Activated naive CD4-positive, alpha-beta T cell treated with Interleukin-2 at 50 U/mL for 16 hours (primary cell): ENCODE measurements around the gene ANAPC15.
A peak's percentile ranks its signal among the peaks of the same experiment; 100 is the strongest.
"Not testable (repeated sequence)": the region's sequence is repeated elsewhere in the genome, so short reads cannot be mapped to it uniquely, and the experiment has no call there.

Experiments
- DNase-seq: peaks from one replicate; pipeline ENCODE4 v3.0.0-alpha.2; 2020

Gene ANAPC15

GRCh38 chr11:72112143-72112977 is at the start of gene ANAPC15:
Gene ANAPC15, minus strand, starts transcription at chr11:72112695. Its CDS starts 1,419 bp downstream, at chr11:72111276.
- DNase-seq, result peak; percentile 99

- no peak for DNase-seq
Observed at GRCh38 chr11:72160319-72160718, 47.8 kb upstream of the ANAPC15 start.

GRCh38 chr11:72157131-72157530 is 44.6 kb upstream of the ANAPC15 start:
- no peak for DNase-seq

- DNase-seq, result no peak
Observed at GRCh38 chr11:72155751-72156150, 43.3 kb upstream of the ANAPC15 start.

GRCh38 chr11:72154816-72155215 is 42.3 kb upstream of the ANAPC15 start:
- no peak for DNase-seq

- not testable (repeated sequence) for DNase-seq
Observed at GRCh38 chr11:72153874-72154273, 41.4 kb upstream of the ANAPC15 start.

- no peak for DNase-seq
Observed at GRCh38 chr11:72150882-72151281, 38.4 kb upstream of the ANAPC15 start.

- no peak for DNase-seq
Observed at GRCh38 chr11:72146625-72147024, 34.1 kb upstream of the ANAPC15 start.

GRCh38 chr11:72144807-72145565 is 32.5 kb upstream of the ANAPC15 start:
- no peak for DNase-seq

GRCh38 chr11:72142543-72142942 is 30.0 kb upstream of the ANAPC15 start:
- DNase-seq, result not testable (repeated sequence)

GRCh38 chr11:72142086-72142485 is 29.6 kb upstream of the ANAPC15 start:
- not testable (repeated sequence) for DNase-seq

GRCh38 chr11:72141066-72141465 is 28.6 kb upstream of the ANAPC15 start:
- peak; percentile 37 for DNase-seq

- no peak for DNase-seq
Observed at GRCh38 chr11:72140661-72141060, 28.2 kb upstream of the ANAPC15 start.

- no peak for DNase-seq
Observed at GRCh38 chr11:72139500-72139899, 27.0 kb upstream of the ANAPC15 start.

- DNase-seq, result no peak
Observed at GRCh38 chr11:72138821-72139390, 26.4 kb upstream of the ANAPC15 start.

- no peak for DNase-seq
Observed at GRCh38 chr11:72136684-72137262, 24.3 kb upstream of the ANAPC15 start.

- no peak for DNase-seq
Observed at GRCh38 chr11:72135891-72136683, 23.6 kb upstream of the ANAPC15 start.

GRCh38 chr11:72135473-72135872 is 23.0 kb upstream of the ANAPC15 start, which contains the start of gene FOLR3:
Gene FOLR3, plus strand, starts transcription at chr11:72135725. Its CDS starts 228 bp downstream, at chr11:72135953.
- DNase-seq, result not testable (repeated sequence)

GRCh38 chr11:72132646-72133045 is 20.2 kb upstream of the ANAPC15 start:
- DNase-seq, result no peak

GRCh38 chr11:72129381-72129780 is 16.9 kb upstream of the ANAPC15 start:
- DNase-seq, result no peak

GRCh38 chr11:72127923-72128322 is 15.4 kb upstream of the ANAPC15 start:
- no peak for DNase-seq

- no peak for DNase-seq
Observed at GRCh38 chr11:72125956-72126355, 13.5 kb upstream of the ANAPC15 start.
